Small intestine (tissue), 7 donors: ENCODE data around the gene AREG. TPM values are rescaled to one million over a fixed set of nuclear protein-coding genes. Genes with fewer than 3 reads are reported as not detected.

Experiments used
- DNase-seq, 2 donors: peaks; one replicate each; pipeline versions ENCODE4 v3.0.0 to v3.0.0-alpha.2; 2013
- FAIRE-seq: peaks from 2 replicates; lab custom pipeline; 2012; peaks lifted over from hg19 to GRCh38; lab: Jason Lieb, UNC
- H3K27ac ChIP-seq, 3 donors: one replicate each; pipeline ENCODE4 v1.5.1; 2013; ENCODE audit warnings: low read length in 2 of 3, mild to moderate bottlenecking in 2 of 3, control low read depth in 1 of 3, inconsistent platforms in 1 of 3, low read depth in 1 of 3, moderate library complexity in 1 of 3
- H3K27me3 ChIP-seq, 3 donors: one replicate each; pipeline ENCODE4 v1.6.1; 2013; ENCODE audit warnings: low read length in 3 of 3, inconsistent platforms in 1 of 3; ENCODE audit not compliant: control insufficient read depth in 3 of 3, insufficient read depth in 3 of 3
- H3K36me3 ChIP-seq, 3 donors: one replicate each; pipeline ENCODE4 v1.6.1; 2013; ENCODE audit warnings: low read length in 3 of 3, inconsistent platforms in 1 of 3, low read depth in 1 of 3, mild to moderate bottlenecking in 1 of 3, moderate library complexity in 1 of 3; ENCODE audit not compliant: control insufficient read depth in 3 of 3, insufficient read depth in 2 of 3
- H3K4me1 ChIP-seq, 3 donors: one replicate each; pipeline ENCODE4 v1.6.1; 2013; ENCODE audit warnings: low read length in 2 of 3, inconsistent platforms in 1 of 3, low read depth in 1 of 3, mild to moderate bottlenecking in 1 of 3, moderate library complexity in 1 of 3; ENCODE audit not compliant: control insufficient read depth in 3 of 3, insufficient read depth in 2 of 3
- H3K4me3 ChIP-seq, 3 donors: one replicate each; pipeline ENCODE4 v1.5.1; 2013; ENCODE audit warnings: low read length in 3 of 3, control low read depth in 1 of 3, inconsistent platforms in 1 of 3, low read depth in 1 of 3, mild to moderate bottlenecking in 1 of 3, moderate library complexity in 1 of 3
- H3K9me3 ChIP-seq, 2 donors: one replicate each; pipeline ENCODE4 v1.6.1; 2013; ENCODE audit warnings: low read depth in 1 of 2, low read length in 1 of 2; ENCODE audit not compliant: control insufficient read depth in 2 of 2, insufficient read depth in 1 of 2
- WGBS, 3 donors: extraction: QIAGEN DNeasy Blood & Tissue Kit; methylation state at CpG; one replicate each; pipeline ENCODE4 v1.1.7; 2013; 5-methylcytosine and 5-hydroxymethylcytosine counted together
- polyA plus RNA-seq, 4 donors: library from polyadenylated mRNA; stranded (reverse) in 3 of 4; unstranded in 1 of 4; fragments of 200-250 nt in 3 of 4; fragments of 120-200 nt in 1 of 4; gene quantifications; one replicate each; pipeline versions ENCODE4 v1.2.1 to v1.2.3, GENCODE V29; 2013
- donor health status: healthy with polysubstance abuse.
- donor health status: control.
- donor health status: control.
- donor health status: Bipolar disorder and iron deficiency.
- donor health status: healthy.

The AREG gene
- polyA plus RNA-seq, 4 donors, result 1.3 to 13.2 (median 3.8) TPM

DNA sequence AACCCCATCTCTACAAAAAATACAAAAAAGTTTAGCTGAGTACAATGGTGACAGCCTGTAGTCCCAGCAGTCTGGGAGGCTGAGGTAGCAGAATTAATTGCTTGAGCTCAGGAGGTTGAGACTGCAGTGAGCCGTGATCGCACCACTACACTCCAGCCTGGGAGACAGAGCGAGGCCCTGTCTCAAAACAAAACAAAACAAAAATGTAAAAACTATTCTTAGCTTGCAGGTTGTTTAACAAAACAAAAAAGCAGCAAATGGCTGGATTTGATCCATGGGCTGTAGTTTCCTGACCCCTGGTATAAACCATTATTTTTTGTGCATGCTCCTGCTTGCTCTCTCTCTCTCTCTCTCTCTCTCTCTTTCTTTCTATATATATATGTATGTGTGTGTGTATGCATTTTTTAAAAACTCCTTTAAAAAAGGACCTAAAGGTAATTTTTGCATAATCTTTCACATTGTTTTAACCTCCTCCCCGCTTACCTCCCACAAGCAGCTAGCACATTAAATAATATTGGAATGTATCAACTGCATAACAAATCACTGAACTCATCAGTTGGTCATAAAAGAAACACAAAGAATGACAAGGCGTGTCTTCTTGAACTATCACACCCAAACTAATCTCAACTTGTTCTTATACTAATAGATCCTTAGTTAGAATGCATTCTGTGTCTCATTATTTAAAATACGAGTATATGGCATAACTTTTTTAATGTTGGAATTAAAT, 4.8 kb downstream of the AREG start:
- WGBS, 3 donors, result 80 to 88% (median 83%) methylated on average over 6 of the region's 6 CpGs
- no peak overlapping the region for H3K4me3 ChIP-seq
- H3K9me3 ChIP-seq, result no peaks in the 10 kb centered on the region
- no peak for FAIRE-seq
- H3K27me3 ChIP-seq, result no peaks in the 10 kb centered on the region
- H3K36me3 ChIP-seq, result peaks cover 0 to 3% (median 0%) of the 10 kb centered on the region in 3 donors
- H3K27ac ChIP-seq, result no peak overlapping the region
- peaks cover 0 to 2% (median 0%) of the 10 kb centered on the region in 3 donors for H3K4me1 ChIP-seq
- DNase-seq, result no peak

DNA sequence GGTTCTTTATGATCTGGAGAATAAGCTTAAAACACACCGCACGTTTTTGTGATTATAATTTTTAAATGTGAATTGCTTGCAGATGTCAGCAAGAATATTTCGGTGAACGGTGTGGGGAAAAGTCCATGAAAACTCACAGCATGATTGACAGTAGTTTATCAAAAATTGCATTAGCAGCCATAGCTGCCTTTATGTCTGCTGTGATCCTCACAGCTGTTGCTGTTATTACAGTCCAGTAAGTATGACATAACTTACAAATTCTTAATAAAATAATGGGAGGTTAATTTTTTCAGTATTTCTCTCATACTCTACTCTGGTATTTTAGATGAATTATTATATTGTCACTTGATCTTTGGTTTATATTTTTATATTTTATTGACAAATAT, 5.4 kb downstream of the AREG start:
- Histone ChIP-seq H3K9me3 (no peaks in the 10 kb centered on the region), H3K27me3 (no peaks in the 10 kb centered on the region), H3K36me3 (peaks cover 0 to 3% (median 0%) of the 10 kb centered on the region in 3 donors), H3K4me3 (no peak overlapping the region), H3K27ac (no peak overlapping the region), H3K4me1 (peaks cover 0 to 2% (median 0%) of the 10 kb centered on the region in 3 donors)
- no peak for FAIRE-seq
- DNase-seq, result no peak
- WGBS, 3 donors, result 74 to 95% (median 81%) methylated on average over 4 of the region's 4 CpGs

DNA sequence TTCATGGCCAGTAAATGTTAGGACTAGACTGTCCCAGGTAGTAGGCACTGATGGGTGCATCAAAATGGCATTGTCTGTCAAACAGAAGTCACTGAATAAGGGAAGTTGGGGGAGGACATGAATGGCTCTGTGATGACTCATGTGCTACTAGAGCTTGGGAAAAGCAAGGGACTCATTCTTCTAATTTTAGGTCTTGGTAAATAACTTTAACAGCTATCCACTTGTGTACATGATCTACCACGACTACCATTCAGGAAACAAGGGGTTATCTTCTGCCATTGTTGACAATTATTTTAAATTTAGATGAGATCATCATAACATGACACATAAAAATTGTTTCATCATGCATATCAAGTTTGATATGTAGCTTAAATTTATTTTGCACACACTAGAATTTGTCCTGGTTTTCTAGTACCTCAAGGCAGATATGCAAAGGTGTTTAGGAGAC, 6.3 kb downstream of the AREG start:
- no peaks in the 10 kb centered on the region for H3K9me3 ChIP-seq
- FAIRE-seq, result no peak
- H3K27me3 ChIP-seq, result no peaks in the 10 kb centered on the region
- WGBS, 3 donors, result 23 to 56% (median 38%) methylated on average over 1 of the region's 1 CpG
- H3K27ac ChIP-seq, result no peak overlapping the region
- no peak for DNase-seq
- peaks cover 0 to 3% (median 0%) of the 10 kb centered on the region in 3 donors for H3K36me3 ChIP-seq
- no peak overlapping the region for H3K4me3 ChIP-seq
- H3K4me1 ChIP-seq, result peaks cover 0 to 2% (median 0%) of the 10 kb centered on the region in 3 donors

DNA sequence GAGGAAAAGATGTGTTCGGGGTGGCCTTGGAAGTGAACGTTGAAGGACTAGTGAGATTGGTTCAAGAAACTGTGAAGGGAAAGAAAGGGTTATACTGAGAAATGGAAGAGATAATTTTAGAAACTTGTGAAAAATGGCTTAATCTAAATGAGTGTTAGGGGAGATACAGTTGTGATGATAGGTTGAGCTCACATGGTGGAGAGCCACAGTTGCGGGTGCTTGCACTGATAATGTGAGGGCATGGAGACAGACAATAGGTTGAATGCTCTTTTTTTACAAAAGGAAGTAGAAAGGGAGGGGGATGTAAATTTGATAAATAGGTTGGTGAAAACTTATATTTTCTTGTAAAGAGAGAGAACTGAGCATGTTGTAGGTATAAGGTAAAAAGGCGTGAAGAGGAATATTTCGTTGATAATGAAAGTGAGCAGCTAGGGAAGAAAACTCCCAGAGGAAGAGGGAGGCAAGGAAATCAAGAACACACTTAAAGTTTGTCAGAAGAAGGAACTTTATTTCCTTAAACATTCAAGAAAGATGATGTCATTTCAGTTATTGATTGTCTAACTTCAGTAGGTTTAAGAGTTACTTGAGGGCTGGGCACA, 8.2 kb downstream of the AREG start:
- Histone ChIP-seq H3K27me3 (no peaks in the 10 kb centered on the region), H3K27ac (no peak overlapping the region), H3K4me1 (no peaks in the 10 kb centered on the region), H3K9me3 (no peaks in the 10 kb centered on the region), H3K4me3 (no peak overlapping the region), H3K36me3 (peaks cover 0 to 3% (median 0%) of the 10 kb centered on the region in 3 donors)
- 91 to 95% (median 91%) methylated on average over 5 of the region's 5 CpGs for WGBS, 3 donors
- FAIRE-seq (no peak), DNase-seq (no peak)

DNA sequence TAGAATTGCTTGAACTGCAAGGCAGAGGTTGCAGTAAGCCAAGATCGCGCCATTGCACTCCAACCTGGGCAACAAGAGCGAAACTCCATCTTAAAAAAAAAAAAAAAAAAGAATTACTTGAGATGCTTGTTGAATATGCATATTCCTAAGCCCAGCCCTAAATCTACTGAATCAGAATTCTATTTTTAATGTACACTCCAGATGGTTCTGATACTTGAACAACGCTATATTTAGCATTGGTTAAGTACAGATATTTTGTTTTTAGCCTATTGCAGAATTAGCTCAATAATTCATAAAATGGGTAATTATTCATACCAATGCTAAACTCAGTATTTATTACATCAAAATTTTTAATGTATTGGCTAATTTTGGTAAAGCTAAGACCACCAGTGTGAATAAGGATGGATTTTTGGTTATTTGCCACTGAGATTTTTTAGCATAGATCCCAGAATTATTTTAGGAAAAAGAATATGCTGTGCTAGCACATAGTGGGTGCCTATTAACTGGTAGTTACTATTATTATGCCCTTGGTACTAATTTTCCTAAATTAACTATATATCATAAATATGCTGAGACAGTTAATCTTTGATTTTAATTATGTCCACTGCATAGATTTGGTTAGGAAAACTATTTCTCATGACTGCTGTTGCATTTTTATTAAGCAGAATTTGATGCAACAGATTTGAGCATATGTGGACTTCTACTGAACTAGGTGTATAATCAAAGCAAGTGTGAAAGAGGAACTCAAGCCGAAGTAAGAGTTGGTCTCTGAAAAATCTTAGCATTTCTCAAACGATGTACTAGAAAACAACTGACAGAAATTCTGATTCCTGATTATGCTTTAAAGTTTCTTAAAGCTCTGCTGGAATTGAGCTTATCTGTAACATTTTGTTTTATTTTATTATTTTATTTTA, 9.2 kb downstream of the AREG start:
- 93 to 95% (median 94%) methylated on average over 6 of the region's 6 CpGs for WGBS, 3 donors
- FAIRE-seq (no peak), DNase-seq (no peak)
- Histone ChIP-seq H3K27ac (no peak overlapping the region), H3K27me3 (no peaks in the 10 kb centered on the region), H3K9me3 (no peaks in the 10 kb centered on the region), H3K36me3 (peaks cover 0 to 3% (median 0%) of the 10 kb centered on the region in 3 donors), H3K4me1 (no peaks in the 10 kb centered on the region), H3K4me3 (no peak overlapping the region)

DNA sequence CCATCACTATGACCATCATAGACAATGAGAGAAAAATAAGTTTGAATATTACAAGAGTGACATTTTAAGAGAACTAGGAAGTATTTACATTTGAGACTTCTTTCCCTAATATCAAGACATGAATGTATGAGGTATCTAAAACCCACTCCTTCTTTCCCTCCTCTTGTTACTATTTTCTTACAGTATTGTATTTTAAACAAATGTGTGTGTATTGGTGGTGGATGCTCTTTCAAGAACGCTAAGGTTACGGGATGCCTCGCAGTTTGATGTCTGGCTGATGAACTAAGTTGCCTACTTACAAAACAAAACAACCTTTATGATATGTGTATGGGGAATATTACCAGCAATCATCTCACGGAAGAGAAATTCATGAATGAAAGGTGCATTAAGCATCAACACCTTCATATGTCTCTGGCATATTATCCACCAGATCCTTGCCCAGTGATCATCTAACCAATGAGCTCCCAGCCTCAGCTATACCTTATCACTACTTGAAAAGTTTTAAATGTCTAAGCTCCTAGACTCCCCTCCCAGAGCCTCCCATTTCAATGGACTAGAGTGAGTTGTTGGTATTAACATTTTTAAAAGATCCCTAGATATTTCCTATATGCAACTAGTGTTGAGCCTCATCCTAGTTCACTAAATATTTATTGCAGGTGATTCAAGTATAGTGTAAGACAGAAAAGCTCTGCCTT, 10.6 kb downstream of the AREG start:
- Histone ChIP-seq H3K9me3 (no peaks in the 10 kb centered on the region), H3K27me3 (no peaks in the 10 kb centered on the region), H3K27ac (no peak overlapping the region), H3K36me3 (no peaks in the 10 kb centered on the region), H3K4me3 (no peak overlapping the region), H3K4me1 (no peaks in the 10 kb centered on the region)
- WGBS, 3 donors, result 95 to 98% (median 96%) methylated on average over 4 of the region's 4 CpGs
- FAIRE-seq (no peak), DNase-seq (no peak)

DNA sequence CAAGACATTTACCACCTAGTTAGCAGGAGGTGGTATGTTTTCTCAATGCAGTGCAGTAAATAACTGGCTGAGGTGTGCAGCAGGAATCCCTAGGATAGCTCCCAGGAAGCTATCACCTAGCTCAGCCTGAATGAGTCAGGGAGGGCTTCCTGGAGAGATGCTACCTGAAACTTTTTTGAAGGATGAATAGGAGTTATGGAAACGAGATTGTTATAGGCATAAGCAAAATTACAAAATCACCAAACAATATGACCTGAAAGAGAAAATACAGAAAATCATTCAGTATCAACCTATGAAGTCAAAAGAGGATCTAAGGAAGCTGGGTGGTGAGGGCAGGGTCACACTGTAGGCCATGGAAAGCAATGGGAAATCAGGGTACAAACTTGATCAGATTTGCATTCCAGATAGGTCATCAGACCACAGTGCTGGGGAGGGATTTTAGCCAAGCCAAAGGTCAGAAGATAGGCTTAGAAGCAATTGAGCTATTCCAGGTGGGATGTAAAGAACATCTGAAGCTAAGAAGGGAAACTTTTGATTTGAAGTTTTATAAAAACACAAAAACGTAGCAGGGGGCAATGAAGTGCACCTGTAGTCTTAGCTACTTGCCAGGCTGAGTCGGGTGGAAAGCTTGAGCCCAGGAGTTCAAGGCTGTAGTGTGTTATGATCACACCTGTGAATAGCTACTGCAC, 11.3 kb downstream of the AREG start:
- FAIRE-seq, result no peak
- Histone ChIP-seq H3K27me3 (no peaks in the 10 kb centered on the region), H3K27ac (no peak overlapping the region), H3K4me3 (no peak overlapping the region), H3K4me1 (no peaks in the 10 kb centered on the region), H3K9me3 (no peaks in the 10 kb centered on the region), H3K36me3 (no peaks in the 10 kb centered on the region)
- 41 to 64% (median 51%) methylated on average over 3 of the region's 3 CpGs for WGBS, 3 donors
- DNase-seq, result no peak
